ENCODE results near the gene FAM210B. TPM values are rescaled to one million over a fixed set of nuclear protein-coding genes. Genes with fewer than 3 reads are reported as not detected.

Gene FAM210B
- total and polyA plus RNA-seq, 7 donors = 17.0 to 52.2 (median 41.9) TPM

GRCh38 chr20:56353356-56353755, 5.4 kb upstream of the FAM210B start:
- Histone ChIP-seq H3K4me1 (no peaks in the 10 kb centered on the region), H3K36me3 (no peaks in the 10 kb centered on the region), H3K4me3 (no peak overlapping the region), H3K9me3 (no peaks in the 10 kb centered on the region), H3K27ac (no peak overlapping the region), H3K27me3 (peaks cover 0 to 4% (median 0%) of the 10 kb centered on the region in 3 donors)
- DNase-seq = no peak
- no peak for TF ChIP-seq POLR2AphosphoS5 (IDR thresholded peaks at IDR 0.05)
- TF ChIP-seq CTCF (IDR thresholded peaks at IDR 0.05) = no peak
- no peak for TF ChIP-seq EP300 (IDR thresholded peaks at IDR 0.05)
- TF ChIP-seq POLR2A (IDR thresholded peaks at IDR 0.05) = no peak
- intact Hi-C loops (cut with DNase I) = no loop called here
- 87 to 88% methylated on average over 4 of the region's 4 CpGs for WGBS, 2 donors

- no peaks in the 10 kb centered on the region for H3K9me3 ChIP-seq
- peak overlapping the region; percentile 18 to 91 (median 90) for H3K27ac ChIP-seq
- no peaks in the 10 kb centered on the region for H3K27me3 ChIP-seq
- no peak for DNase-seq
- intact Hi-C loops (cut with DNase I) = loop anchor here (2.0 kb wide), 1 partner anchor 35 kb away; the partner anchor contains the start of genes AURKA and CSTF1
- peak overlapping the region in 3 of 4 donors; percentile 87 to 100 (median 98) for H3K4me3 ChIP-seq
- H3K4me1 ChIP-seq = peaks cover 0 to 31% (median 26%) of the 10 kb centered on the region in 4 donors
- 64 to 68% methylated on average over 6 of the region's 6 CpGs for WGBS, 2 donors
- peaks cover 0 to 4% (median 0%) of the 10 kb centered on the region in 4 donors for H3K36me3 ChIP-seq
- no peak for TF ChIP-seq EP300 (IDR thresholded peaks at IDR 0.05)
- TF ChIP-seq POLR2AphosphoS5 (IDR thresholded peaks at IDR 0.05) = no peak
- no peak for TF ChIP-seq POLR2A (IDR thresholded peaks at IDR 0.05)
- no peak for TF ChIP-seq CTCF (IDR thresholded peaks at IDR 0.05)
Observed at GRCh38 chr20:56358070-56358469, 704 bp upstream of the FAM210B start.

GRCh38 chr20:56359212-56360132, 698 bp downstream of the FAM210B start:
- TF ChIP-seq POLR2AphosphoS5 (IDR thresholded peaks at IDR 0.05) (no peak), CTCF (IDR thresholded peaks at IDR 0.05) (no peak), POLR2A (IDR thresholded peaks at IDR 0.05) (no peak), EP300 (IDR thresholded peaks at IDR 0.05) (no peak)
- intact Hi-C loops (cut with DNase I) = loop anchor here (2.0 kb wide), 1 partner anchor 33 kb away; the partner anchor contains the start of genes AURKA and CSTF1
- Histone ChIP-seq H3K9me3 (no peaks in the 10 kb centered on the region), H3K4me1 (peaks cover 0 to 34% (median 27%) of the 10 kb centered on the region in 4 donors), H3K4me3 (peak overlapping the region; percentile 87 to 100 (median 95)), H3K27ac (peak overlapping the region; percentile 89 to 91 (median 90)), H3K27me3 (no peaks in the 10 kb centered on the region), H3K36me3 (peaks cover 0 to 4% (median 0%) of the 10 kb centered on the region in 4 donors)
- 16 to 22% methylated on average over 51 of the region's 51 CpGs for WGBS, 2 donors
- peak; percentile 78 for DNase-seq

GRCh38 chr20:56360133-56360907, 1.5 kb downstream of the FAM210B start:
- WGBS, 2 donors = 87 to 89% methylated on average over 14 of the region's 14 CpGs
- DNase-seq = no peak

More at GRCh38 chr20:56360133-56360907, 1.5 kb downstream of the FAM210B start:
- TF ChIP-seq EP300 (IDR thresholded peaks at IDR 0.05) = no peak
- no peak for TF ChIP-seq POLR2AphosphoS5 (IDR thresholded peaks at IDR 0.05)
- no peak for TF ChIP-seq CTCF (IDR thresholded peaks at IDR 0.05)
- TF ChIP-seq POLR2A (IDR thresholded peaks at IDR 0.05) = no peak
- peaks cover 0 to 34% (median 27%) of the 10 kb centered on the region in 4 donors for H3K4me1 ChIP-seq
- H3K4me3 ChIP-seq = peak overlapping the region; percentile 87 to 100 (median 95)
- H3K36me3 ChIP-seq = peaks cover 3 to 11% (median 6%) of the 10 kb centered on the region in 4 donors
- intact Hi-C loops (cut with DNase I) = no loop called here
- peak overlapping the region; percentile 89 to 91 (median 90) for H3K27ac ChIP-seq
- H3K9me3 ChIP-seq = no peaks in the 10 kb centered on the region
- H3K27me3 ChIP-seq = no peaks in the 10 kb centered on the region
